AG04450 (cell line): ENCODE measurements around the gene ZNF621. TPM values are rescaled to one million over a fixed set of nuclear protein-coding genes. Genes with fewer than 3 reads are reported as not detected.

Experiments
- CTCF ChIA-PET: fragments of 300-600, 350-600 bp; formaldehyde crosslinking; extraction: SDS; loops from one replicate; lab custom pipeline; 2022; ENCODE audit warnings: antibody characterized with exemption, inconsistent platforms; lab: Charles Lee
- POLR2A ChIA-PET: fragments of 350-600 bp; formaldehyde crosslinking; extraction: SDS; loops from one replicate; lab custom pipeline; 2021; ENCODE audit warnings: antibody characterized with exemption, inconsistent platforms; lab: Yijun Ruan, JAX
- DNase-seq: peaks from one replicate; pipeline ENCODE4 v3.0.0-alpha.2; 2011; ENCODE audit warnings: low read depth, low spot score
- H3K27ac ChIP-seq: one replicate; pipeline ENCODE4 v1.5.1; 2012; ENCODE audit warnings: low read depth, low read length, control low read depth
- H3K27me3 ChIP-seq: one replicate; pipeline ENCODE4 v1.6.0; 2012; ENCODE audit warnings: low read length; ENCODE audit not compliant: control insufficient read depth, insufficient read depth
- H3K4me3 ChIP-seq: 2 replicates; pipeline ENCODE4 v1.5.1; 2011; ENCODE audit warnings: mild to moderate bottlenecking, low read depth, low read length, control low read depth
- H3K9me3 ChIP-seq: 2 replicates; pipeline ENCODE4 v1.5.1; 2012; ENCODE audit warnings: low read length; ENCODE audit not compliant: control insufficient read depth, insufficient read depth
- polyA plus RNA-seq: library from polyadenylated mRNA; depleted of rRNA; stranded (reverse); fragments of >200 nt; gene quantifications from 2 replicates; pipeline ENCODE4 v1.2.3, GENCODE V29; 2011
- TF ChIP-seq, protein P1 (sequence below): IDR thresholded peaks from 2 replicates; pipeline ENCODE4 v1.5.1; 2011; ENCODE audit warnings: low read depth, low read length, control low read depth, inconsistent platforms

ZNF621 gene
- polyA plus RNA-seq, 1 experiment: 24.9 TPM

DNA sequence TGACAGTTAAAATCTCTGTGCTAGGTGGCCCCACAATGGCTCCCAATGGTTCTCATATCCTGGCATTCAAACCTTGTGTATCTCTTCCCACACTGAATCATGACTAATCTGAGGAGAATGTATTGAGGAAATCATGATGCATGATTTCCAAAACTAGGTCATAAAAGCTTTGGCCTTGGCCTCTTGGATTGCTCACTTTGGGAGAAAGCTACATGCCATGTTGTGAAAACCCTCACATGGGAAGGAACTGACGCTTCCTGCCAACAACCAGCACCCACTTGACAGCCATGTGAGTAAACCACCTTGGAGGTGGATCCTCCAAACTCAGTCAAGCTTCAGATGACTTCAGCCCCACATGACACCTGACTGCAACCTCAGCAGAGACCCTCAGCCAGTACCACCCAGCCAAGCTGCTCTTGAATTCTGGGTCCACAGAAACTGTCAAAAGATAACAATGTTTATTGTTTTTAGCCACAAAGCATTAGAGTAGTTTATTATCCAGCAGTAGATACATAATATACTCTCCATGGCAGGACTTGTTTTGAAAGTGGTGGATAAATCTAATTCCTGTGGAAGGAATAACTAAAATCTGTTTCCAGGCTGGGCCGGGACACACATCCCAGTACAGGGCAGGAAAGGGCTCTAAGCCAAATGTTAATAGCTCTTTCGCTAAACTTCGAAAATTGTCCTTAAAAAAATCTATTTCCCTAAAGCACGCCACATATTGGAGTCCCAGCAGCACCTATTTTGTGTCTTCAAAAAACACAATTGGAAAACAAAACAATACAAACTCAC, 19.9 kb upstream of the ZNF621 start:
- CTCF ChIA-PET: interaction anchor here (1.3 kb wide), 4 partner anchors 27 to 195 kb away, joined by 4 to 6 read pairs (median 6); partner anchors contain the start of gene EIF1B
- TF ChIP-seq, protein P1, sequence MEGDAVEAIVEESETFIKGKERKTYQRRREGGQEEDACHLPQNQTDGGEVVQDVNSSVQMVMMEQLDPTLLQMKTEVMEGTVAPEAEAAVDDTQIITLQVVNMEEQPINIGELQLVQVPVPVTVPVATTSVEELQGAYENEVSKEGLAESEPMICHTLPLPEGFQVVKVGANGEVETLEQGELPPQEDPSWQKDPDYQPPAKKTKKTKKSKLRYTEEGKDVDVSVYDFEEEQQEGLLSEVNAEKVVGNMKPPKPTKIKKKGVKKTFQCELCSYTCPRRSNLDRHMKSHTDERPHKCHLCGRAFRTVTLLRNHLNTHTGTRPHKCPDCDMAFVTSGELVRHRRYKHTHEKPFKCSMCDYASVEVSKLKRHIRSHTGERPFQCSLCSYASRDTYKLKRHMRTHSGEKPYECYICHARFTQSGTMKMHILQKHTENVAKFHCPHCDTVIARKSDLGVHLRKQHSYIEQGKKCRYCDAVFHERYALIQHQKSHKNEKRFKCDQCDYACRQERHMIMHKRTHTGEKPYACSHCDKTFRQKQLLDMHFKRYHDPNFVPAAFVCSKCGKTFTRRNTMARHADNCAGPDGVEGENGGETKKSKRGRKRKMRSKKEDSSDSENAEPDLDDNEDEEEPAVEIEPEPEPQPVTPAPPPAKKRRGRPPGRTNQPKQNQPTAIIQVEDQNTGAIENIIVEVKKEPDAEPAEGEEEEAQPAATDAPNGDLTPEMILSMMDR: no peak
- H3K9me3 ChIP-seq: no peaks in the 10 kb centered on the region; the same call in 1 of the 2 replicates
- no peak overlapping the region for H3K4me3 ChIP-seq
- no peaks in the 10 kb centered on the region for H3K27me3 ChIP-seq
- POLR2A ChIA-PET: interaction anchor here (0.5 to 1.6 kb wide), 4 partner anchors 20 to 51 kb away, joined by 3 to 8 read pairs (median 3); partner anchors contain the start of gene ZNF621
- peak; percentile 82 for DNase-seq
- peak overlapping the region; percentile 80 for H3K27ac ChIP-seq

DNA sequence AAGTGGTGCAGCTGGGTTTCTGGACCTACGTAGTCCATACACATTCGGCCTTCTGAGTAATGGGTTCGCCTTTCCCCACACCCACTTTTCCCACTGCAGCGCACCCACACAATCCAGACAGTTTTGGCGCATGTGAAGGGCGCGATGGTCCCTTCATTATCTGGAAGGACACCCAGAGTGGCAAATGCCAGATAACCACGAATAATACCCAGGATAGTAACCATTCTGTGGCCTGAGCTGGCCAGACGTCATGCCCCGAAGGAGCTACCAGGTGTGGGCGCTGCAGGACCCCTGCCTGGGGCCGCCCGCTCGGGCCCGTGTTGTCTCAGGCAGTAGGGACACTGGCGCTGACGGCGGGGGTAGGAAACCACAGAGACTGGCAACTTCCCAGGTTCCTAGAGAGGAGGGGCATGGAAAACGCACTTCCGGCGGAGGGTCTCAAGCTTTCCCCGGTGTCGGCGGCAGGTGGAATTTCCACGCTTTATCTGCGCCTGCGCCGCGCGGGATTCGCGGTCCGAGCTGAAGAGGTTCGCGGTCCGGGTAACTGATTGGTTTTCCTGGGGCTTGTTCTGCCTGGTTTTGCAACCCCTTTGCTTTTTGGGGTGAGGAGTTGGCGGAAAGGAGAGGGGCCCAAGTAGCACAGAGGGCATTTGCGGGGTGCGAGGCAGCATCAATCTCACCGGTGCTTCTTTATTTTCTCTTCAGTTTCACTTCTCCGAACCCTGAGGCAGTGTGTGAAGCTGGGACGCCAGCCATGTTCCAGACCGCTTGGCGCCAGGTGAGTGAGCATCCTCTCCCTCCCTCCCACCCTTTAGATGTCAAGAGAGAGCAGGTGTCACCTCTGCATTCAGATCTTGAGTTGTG, 18.9 kb upstream of the ZNF621 start, which contains the start of gene ZNF620:
Gene ZNF620, plus strand, starts transcription at position 441 of the 864 bp plus-strand sequence. Its CDS starts 314 bp downstream, at position 755.
- TF ChIP-seq, protein P1: peak; percentile 36
- Histone ChIP-seq H3K9me3 (no peaks in the 10 kb centered on the region; the same call in 1 of the 2 replicates), H3K4me3 (peak within 1 kb of the TSS; percentile 71), H3K27ac (peak within 1 kb of the TSS; percentile 80), H3K27me3 (no peaks in the 10 kb centered on the region)
- ChIA-PET POLR2A (interaction anchor here (1.0 to 1.6 kb wide), 3 partner anchors 19 to 52 kb away, joined by 3 to 8 read pairs (median 3); partner anchors contain the start of gene ZNF621), CTCF (interaction anchor here (0.6 to 1.3 kb wide), 6 partner anchors 28 to 1491 kb away, joined by 3 to 6 read pairs (median 4); partner anchors contain the start of gene EIF1B)
- no peak for DNase-seq

DNA sequence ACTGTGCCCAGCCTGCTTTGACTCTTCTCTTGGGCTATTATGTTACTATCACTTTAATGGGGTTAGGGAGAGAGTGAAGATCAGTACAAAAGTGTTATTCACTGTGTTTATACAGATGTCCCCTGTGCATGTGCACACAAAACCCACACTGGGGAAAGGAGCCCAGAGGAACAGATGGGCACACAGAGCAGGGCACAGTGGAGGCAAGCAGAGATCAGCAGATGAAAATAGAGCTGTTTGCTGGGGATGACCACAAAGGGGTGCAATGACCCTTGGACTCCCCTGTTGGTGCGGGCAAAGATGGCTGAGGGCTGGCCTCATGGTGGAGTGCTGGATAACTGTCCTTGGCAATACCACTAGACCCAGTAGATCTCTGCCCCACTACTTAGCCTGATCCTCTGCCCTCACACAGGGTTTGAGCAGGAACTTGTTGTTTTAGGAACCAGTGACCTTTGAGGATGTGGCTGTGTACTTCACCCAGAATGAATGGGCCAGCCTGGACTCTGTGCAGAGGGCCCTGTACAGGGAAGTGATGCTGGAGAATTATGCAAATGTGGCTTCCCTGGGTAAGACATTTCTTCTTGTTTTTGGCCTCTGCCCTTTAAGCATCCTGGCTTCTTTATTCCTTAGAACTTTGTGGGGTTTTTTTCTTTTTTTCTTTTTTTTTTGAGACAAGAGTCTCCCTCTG, 13.6 kb upstream of the ZNF621 start:
- TF ChIP-seq, protein P1: no peak
- CTCF ChIA-PET: no interaction called here
- no peak for DNase-seq
- Histone ChIP-seq H3K4me3 (no peak overlapping the region), H3K27ac (no peak overlapping the region), H3K27me3 (no peaks in the 10 kb centered on the region), H3K9me3 (no peaks in the 10 kb centered on the region)
- POLR2A ChIA-PET: no interaction called here

DNA sequence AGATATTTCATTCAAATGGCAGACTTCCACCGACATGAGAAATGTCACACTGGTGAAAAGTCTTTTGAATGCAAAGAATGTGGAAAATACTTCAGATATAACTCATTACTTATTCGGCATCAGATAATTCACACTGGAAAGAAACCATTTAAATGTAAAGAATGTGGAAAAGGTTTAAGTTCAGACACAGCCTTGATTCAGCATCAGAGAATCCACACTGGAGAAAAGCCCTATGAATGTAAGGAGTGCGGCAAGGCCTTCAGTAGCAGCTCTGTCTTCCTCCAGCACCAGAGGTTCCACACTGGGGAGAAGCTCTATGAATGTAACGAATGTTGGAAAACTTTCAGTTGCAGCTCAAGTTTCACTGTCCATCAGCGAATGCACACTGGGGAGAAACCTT, 8.6 kb upstream of the ZNF621 start:
- CTCF ChIA-PET: no interaction called here
- TF ChIP-seq, protein P1: no peak
- no peaks in the 10 kb centered on the region for H3K27me3 ChIP-seq
- no peak overlapping the region for H3K27ac ChIP-seq
- no peaks in the 10 kb centered on the region for H3K9me3 ChIP-seq
- no peak for DNase-seq
- POLR2A ChIA-PET: no interaction called here
- H3K4me3 ChIP-seq: no peak overlapping the region
